HCT116 (cell line): Measurements from ENCODE around the gene LRG1.

Experiments used
- CEBPB ChIP-seq: IDR thresholded peaks from 2 replicates; pipeline ENCODE4 v1.6.1; 2012; ENCODE audit warnings: low read depth
- ELF1 ChIP-seq: IDR thresholded peaks from 2 replicates; pipeline ENCODE4 v1.6.1; 2012; ENCODE audit warnings: low read depth, borderline replicate concordance
- EZH2 ChIP-seq: fragments of 200-600 bp; sonication (generic); IDR thresholded peaks from 2 replicates; pipeline ENCODE4 v1.6.1; 2017; ENCODE audit warnings: antibody characterized with exemption, mixed run types
- EZH2phosphoT487 ChIP-seq: fragments of 200-600 bp; IDR thresholded peaks from 2 replicates; pipeline ENCODE4 v1.6.1; 2018; ENCODE audit warnings: antibody characterized with exemption, borderline replicate concordance
- FOSL1 ChIP-seq: IDR thresholded peaks from 2 replicates; pipeline ENCODE4 v1.6.1; 2012; ENCODE audit warnings: low read depth
- POLR2A ChIP-seq: IDR thresholded peaks from 2 replicates; pipeline ENCODE4 v1.7.0; 2011; ENCODE audit warnings: borderline replicate concordance; ENCODE audit not compliant: insufficient read depth, insufficient read length; ENCODE audit errors: extremely low read depth
- REST ChIP-seq: IDR thresholded peaks from 2 replicates; pipeline ENCODE4 v1.6.1; 2012; ENCODE audit warnings: low read depth
- SIN3A ChIP-seq: IDR thresholded peaks from 2 replicates; pipeline ENCODE4 v1.6.1; 2012; ENCODE audit warnings: low read depth
- SP1 ChIP-seq: IDR thresholded peaks from 2 replicates; pipeline ENCODE4 v1.6.1; 2012; ENCODE audit warnings: low read depth
- SRF ChIP-seq: IDR thresholded peaks from 2 replicates; pipeline ENCODE4 v1.6.1; 2012; ENCODE audit warnings: low read depth
- ZBTB33 ChIP-seq: IDR thresholded peaks from 2 replicates; pipeline ENCODE4 v1.6.1; 2011; ENCODE audit warnings: mild to moderate bottlenecking, low read length, moderate library complexity; ENCODE audit not compliant: insufficient replicate concordance; ENCODE audit errors: extremely low read depth
- ZNF274 ChIP-seq: fragments of 200-500 bp; sonication (Bioruptor generic); IDR thresholded peaks from 2 replicates; pipeline ENCODE4 v1.6.1; 2014; ENCODE audit warnings: mild to moderate bottlenecking, low read depth, low read length, inconsistent platforms
- TF ChIP-seq, protein P1 (sequence below): IDR thresholded peaks from 2 replicates; pipeline ENCODE4 v1.6.1; 2012
- TF ChIP-seq, protein P2 (sequence below), 3 experiments: fragments of 200-600 bp in 1 of 3; sonication (generic) in 1 of 3; IDR thresholded peaks in 2 of 3; conservative IDR thresholded peaks in 1 of 3; 2 replicates each; pipeline ENCODE4 v1.5.1; 2012 to 2017; ENCODE audit warnings: low read depth in 2 of 3, low read length in 2 of 3, antibody characterized with exemption in 1 of 3, borderline replicate concordance in 1 of 3, control low read depth in 1 of 3, mild to moderate bottlenecking in 1 of 3, mixed read lengths in 1 of 3, mixed run types in 1 of 3, moderate library complexity in 1 of 3; ENCODE audit not compliant: insufficient read depth in 1 of 3

- no peak for TF ChIP-seq REST
- TF ChIP-seq, protein P1, sequence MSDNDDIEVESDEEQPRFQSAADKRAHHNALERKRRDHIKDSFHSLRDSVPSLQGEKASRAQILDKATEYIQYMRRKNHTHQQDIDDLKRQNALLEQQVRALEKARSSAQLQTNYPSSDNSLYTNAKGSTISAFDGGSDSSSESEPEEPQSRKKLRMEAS: no peak
- TF ChIP-seq, protein P2, sequence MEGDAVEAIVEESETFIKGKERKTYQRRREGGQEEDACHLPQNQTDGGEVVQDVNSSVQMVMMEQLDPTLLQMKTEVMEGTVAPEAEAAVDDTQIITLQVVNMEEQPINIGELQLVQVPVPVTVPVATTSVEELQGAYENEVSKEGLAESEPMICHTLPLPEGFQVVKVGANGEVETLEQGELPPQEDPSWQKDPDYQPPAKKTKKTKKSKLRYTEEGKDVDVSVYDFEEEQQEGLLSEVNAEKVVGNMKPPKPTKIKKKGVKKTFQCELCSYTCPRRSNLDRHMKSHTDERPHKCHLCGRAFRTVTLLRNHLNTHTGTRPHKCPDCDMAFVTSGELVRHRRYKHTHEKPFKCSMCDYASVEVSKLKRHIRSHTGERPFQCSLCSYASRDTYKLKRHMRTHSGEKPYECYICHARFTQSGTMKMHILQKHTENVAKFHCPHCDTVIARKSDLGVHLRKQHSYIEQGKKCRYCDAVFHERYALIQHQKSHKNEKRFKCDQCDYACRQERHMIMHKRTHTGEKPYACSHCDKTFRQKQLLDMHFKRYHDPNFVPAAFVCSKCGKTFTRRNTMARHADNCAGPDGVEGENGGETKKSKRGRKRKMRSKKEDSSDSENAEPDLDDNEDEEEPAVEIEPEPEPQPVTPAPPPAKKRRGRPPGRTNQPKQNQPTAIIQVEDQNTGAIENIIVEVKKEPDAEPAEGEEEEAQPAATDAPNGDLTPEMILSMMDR (IDR thresholded peaks at IDR 0.05 in 2 of 3, conservative IDR thresholded peaks at IDR 0.05 in 1 of 3; ENCODE audit: borderline replicate concordance in 1 of 3, insufficient read depth in 1 of 3, low read depth in 2 of 3, low read length in 2 of 3): no peak
- TF ChIP-seq ZBTB33: no peak
- no peak for TF ChIP-seq SIN3A
- TF ChIP-seq ZNF274: no peak
- no peak for TF ChIP-seq POLR2A
- no peak for TF ChIP-seq EZH2phosphoT487
- TF ChIP-seq EZH2: no peak
- TF ChIP-seq CEBPB: no peak
- no peak for TF ChIP-seq ELF1
- TF ChIP-seq SP1: no peak
- no peak for TF ChIP-seq SRF
- no peak for TF ChIP-seq FOSL1
Measured at GRCh38 chr19:4533835-4534424, 5.9 kb downstream of the LRG1 start.
